ENCODE data around the gene TBXAS1.

- TF ChIP-seq POLR2A (IDR thresholded peaks at IDR 0.05; ENCODE audit: low read depth, low read length) (no peak), EZH2 (IDR thresholded peaks at IDR 0.05; ENCODE audit: borderline replicate concordance, low read depth, low read length, severe bottlenecking) (no peak), JUN (IDR thresholded peaks at IDR 0.05; ENCODE audit: borderline replicate concordance, insufficient read depth, insufficient read length, low read depth) (no peak), FOS (IDR thresholded peaks at IDR 0.05; ENCODE audit: borderline replicate concordance, insufficient read depth, low read length) (no peak)
- TF ChIP-seq, protein P1, sequence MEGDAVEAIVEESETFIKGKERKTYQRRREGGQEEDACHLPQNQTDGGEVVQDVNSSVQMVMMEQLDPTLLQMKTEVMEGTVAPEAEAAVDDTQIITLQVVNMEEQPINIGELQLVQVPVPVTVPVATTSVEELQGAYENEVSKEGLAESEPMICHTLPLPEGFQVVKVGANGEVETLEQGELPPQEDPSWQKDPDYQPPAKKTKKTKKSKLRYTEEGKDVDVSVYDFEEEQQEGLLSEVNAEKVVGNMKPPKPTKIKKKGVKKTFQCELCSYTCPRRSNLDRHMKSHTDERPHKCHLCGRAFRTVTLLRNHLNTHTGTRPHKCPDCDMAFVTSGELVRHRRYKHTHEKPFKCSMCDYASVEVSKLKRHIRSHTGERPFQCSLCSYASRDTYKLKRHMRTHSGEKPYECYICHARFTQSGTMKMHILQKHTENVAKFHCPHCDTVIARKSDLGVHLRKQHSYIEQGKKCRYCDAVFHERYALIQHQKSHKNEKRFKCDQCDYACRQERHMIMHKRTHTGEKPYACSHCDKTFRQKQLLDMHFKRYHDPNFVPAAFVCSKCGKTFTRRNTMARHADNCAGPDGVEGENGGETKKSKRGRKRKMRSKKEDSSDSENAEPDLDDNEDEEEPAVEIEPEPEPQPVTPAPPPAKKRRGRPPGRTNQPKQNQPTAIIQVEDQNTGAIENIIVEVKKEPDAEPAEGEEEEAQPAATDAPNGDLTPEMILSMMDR (IDR thresholded peaks at IDR 0.05; ENCODE audit: extremely low read depth in 1 of 2, insufficient read depth in 1 of 2, low read depth in 1 of 2, low read length in 2 of 2) = no peak
These were observed 31.5 kb upstream of the TBXAS1 start for GRCh38 chr7:139797607-139798006.
